HG03378 (cell line): ENCODE data around the gene LRP2.
"Not testable (repeated sequence)": the region's sequence is repeated elsewhere in the genome, so short reads cannot be mapped to it uniquely, and the experiment has no call there.

Experiments
- ATAC-seq: cut with Tn5 transposase; IDR thresholded peaks from one replicate; pipeline ENCODE4 v1.9.1; 2021; ENCODE audit warnings: mild to moderate bottlenecking, moderate library complexity; ENCODE audit not compliant: unreplicated experiment

Gene LRP2

GRCh38 chr2:169301596-169302335, 60.6 kb downstream of the LRP2 start:
- ATAC-seq: no peak

DNA sequence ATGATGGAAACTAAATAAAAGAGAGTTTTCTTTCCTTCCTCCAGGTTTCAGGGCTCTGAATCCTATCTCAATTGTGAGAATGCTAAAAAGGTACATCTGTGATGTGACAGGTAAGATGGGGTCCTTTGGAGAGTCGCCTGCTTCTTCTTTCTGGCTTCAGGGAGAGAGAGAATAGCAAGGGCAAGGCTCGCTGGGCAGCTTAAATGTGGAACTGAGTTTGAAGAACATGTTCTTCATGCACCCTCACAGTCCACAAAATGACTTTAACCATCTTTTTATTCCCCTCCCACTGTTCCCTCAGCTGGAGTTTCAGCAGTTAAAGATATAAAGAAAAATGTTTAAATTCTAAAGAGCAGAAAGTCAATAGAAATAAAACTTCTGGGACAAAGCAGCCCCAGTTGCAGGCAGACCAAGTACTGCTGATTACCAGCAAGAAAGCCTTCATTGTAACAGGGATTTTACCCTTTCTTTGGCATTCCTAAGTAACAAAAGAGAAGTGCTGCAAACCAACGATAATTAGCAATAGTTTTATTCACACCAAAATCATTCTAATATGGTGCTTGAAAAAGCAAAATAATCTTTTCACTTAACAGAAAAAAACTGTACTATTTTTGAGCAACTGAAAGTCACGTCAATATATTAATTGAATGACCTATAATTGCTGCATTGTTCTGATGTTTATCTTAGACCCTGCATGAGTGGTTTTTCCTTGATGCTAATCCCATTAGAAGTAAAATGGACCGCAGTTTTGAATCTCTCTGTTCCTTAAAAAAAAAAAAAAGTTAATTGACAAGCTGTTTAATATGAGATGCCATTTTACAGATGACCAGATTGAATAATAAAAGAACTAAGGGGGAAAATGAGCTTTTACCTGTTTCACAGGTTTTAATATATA, 61.5 kb downstream of the LRP2 start:
- ATAC-seq: no peak

DNA sequence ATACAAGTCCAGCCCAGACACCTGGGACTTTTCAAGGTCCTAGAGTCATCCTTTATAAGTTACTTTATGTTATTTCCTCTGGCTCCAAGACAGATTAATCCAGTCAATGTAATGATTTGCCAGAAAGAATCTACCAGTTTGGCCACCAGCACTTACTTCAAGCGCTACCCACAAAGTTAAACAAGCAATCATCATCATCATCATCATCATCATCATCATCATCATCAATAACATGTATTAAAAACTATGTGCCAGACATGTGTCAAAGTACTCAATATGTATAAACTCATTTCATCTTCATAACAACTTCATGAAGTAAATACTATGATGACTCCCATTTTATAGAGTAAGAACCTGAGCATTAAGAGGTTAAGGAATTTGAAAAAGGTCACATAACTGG, 64.3 kb downstream of the LRP2 start:
- ATAC-seq: no peak

- no peak for ATAC-seq
These were observed 68.2 kb downstream of the LRP2 start for GRCh38 chr2:169294001-169294675.

GRCh38 chr2:169291517-169291916, 70.8 kb downstream of the LRP2 start:
- ATAC-seq: no peak

DNA sequence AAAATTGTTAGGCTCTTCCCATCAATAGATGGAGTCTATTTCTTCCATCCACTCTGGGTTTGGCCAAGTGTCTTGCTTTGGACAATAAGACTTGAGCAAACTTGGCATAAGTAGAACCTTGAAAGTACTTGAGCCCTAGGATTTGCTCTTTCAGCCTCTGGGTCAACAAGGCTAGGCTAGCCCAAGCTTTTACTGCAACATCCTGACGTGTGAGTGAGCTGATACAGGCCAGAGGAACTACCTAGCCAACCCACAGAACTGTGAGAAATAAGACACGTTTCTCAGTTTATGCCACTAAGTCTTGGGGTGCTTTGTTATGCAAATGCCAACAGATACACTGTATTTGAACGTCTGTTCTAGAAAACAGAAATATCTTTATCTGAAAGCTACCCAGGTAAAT, 71.9 kb downstream of the LRP2 start:
- no peak for ATAC-seq

GRCh38 chr2:169287666-169288065, 74.7 kb downstream of the LRP2 start:
- ATAC-seq: no peak

GRCh38 chr2:169286624-169287231, 75.6 kb downstream of the LRP2 start:
- no peak for ATAC-seq

DNA sequence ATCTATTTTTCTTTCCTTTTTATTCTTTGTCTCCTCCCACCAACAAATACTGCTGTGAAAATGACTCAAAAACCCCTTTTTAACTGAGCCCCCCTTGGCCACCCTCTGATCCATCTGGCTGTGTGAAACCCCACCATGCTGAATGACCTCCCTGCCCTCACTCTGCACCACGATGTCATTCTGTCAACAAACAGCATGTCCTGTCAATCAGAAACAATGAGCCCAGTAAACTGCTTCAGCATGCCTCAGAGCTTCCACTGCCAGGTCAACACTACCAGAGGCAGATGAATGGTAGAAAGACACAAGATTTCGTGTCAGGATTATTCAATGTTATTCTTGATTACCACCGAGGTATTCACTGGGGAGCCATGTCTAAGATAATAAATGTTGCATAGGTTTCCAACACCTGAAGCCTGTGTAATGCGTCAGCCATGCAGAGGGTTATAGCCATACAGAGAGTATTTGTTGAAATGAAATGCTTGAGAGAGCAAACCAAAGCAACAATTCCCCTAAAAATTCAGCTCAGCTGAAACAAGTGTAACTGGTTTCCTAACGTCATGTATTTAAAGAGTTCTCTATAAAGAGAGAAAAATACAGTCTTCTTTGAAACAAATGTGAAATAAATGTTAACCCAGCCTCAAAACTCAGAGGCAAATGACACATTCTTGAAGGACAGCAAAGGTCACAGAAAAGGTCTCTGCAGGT, 76.7 kb downstream of the LRP2 start:
- ATAC-seq: no peak

GRCh38 chr2:169280502-169280901, 81.8 kb downstream of the LRP2 start:
- ATAC-seq: no peak

DNA sequence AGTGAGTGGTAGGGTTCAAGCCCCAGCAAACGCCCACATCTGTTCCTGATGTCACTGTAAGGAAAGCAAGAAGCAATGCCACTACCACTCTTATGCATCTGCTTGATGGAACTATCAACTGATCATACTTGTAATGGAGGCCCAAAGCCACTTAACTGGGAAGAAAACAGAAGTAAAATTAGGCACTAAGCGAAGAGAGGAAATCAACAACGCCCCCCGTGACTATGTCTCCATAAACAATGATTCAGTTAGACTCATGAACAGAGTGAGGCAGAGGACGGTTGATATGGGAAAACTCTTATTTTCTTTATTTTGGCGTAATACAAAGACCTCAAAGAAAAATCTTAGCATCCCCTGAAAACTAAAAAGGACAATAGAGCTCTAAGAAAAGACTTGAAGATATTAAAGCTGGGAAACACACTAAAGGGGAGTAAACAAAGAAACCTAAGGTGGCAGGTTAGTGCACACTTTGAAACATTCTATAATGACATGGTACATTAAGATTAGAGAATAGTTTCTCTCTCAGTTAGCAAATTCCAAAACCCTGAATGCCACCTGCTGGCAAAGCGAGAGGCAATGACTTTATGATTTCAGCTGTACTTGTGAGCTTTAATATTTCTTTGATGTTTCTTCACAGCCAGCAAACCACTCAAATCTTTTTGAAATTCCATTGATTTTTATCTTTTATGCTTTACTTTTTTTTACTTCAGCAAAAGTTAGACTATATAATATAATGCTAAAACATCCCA, 86.5 kb downstream of the LRP2 start:
- ATAC-seq: no peak

DNA sequence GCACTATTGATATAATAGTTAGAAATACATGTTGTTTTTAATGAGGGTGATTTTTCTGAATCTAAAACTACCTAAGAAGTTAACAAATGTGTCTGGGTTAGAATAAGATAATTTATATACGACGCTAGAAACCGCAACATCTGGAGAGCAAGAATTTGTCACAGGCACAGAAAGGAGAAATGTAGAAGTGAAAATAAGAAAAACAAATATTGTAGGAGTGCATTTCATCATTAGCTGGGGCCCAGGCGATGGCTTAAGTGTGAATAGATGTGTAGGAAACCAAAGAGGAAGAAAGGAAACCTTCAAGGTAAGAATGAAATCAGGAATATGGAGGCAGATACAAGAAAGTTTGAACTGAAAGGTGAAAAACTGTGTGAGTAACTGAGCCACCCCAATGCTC, 90.3 kb downstream of the LRP2 start:
- ATAC-seq: no peak

DNA sequence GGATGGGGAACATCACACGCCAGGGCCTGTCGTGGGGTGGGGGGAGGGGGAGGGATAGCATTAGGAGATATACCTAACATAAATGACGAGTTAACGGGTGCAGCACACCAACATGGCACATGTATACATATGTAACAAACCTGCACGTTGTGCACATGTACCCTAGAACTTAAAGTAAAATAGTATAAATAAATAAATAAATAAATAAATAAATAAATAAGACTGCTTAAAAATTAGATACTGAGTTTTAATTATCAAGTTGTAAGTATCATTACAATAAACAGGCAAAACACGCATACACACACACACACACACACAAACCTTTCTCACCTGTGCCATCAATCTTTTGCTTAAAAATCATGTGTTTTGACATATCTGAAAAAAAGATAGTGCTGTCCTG, 91.8 kb downstream of the LRP2 start:
- ATAC-seq: not testable (repeated sequence)

- no peak for ATAC-seq
These were observed 96.7 kb downstream of the LRP2 start for GRCh38 chr2:169265591-169265990.

- ATAC-seq: no peak
These were observed 101.3 kb downstream of the LRP2 start for GRCh38 chr2:169260846-169261642.

- no peak for ATAC-seq
These were observed 102.1 kb downstream of the LRP2 start for GRCh38 chr2:169260246-169260645.

DNA sequence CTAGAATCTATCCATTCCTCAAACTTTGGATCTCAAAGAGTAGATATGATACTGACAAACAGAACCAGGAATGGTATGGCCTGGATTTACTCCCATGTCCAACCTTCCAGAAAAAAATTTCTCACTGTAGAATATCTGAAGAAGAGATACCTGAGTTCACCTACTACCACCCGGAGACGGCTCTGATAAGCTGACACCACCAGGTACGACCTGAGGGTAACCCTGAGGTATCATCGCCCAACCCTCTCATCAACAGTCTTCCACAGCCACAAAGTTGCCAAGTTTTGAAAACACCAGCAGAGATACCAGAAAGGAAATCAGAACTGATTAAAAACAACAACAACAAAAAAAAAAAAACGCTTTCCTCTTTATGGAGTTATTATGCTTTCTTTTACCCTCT, 102.9 kb downstream of the LRP2 start:
- no peak for ATAC-seq

GRCh38 chr2:169258045-169258601, 104.2 kb downstream of the LRP2 start:
- ATAC-seq: no peak

GRCh38 chr2:169254774-169255173, 107.6 kb downstream of the LRP2 start:
- ATAC-seq: no peak
